ENCODE measurements around the gene VAT1.
A peak's percentile ranks its signal among the peaks of the same experiment; 100 is the strongest.

Gene VAT1

GRCh38 chr17:43027091-43028032 lies 5.2 kb upstream of the VAT1 start:
- no peak for TF ChIP-seq CTCF (IDR thresholded peaks at IDR 0.05; ENCODE audit: borderline replicate concordance, control extremely low read depth, extremely low read depth, insufficient read depth, missing control alignments)
- in situ Hi-C loops (cut with MboI; ENCODE audit: low sequenced_read_pairs, unreplicated experiment): loop anchor here (25.0 kb wide), 1 partner anchor 285 kb away; no protein-coding TSS in a partner anchor
- no peak for DNase-seq (ENCODE audit: low spot score)

- no peak for TF ChIP-seq CTCF (IDR thresholded peaks at IDR 0.05; ENCODE audit: borderline replicate concordance, control extremely low read depth, extremely low read depth, insufficient read depth, missing control alignments)
- no peak for DNase-seq (ENCODE audit: low spot score)
- in situ Hi-C loops (cut with MboI; ENCODE audit: low sequenced_read_pairs, unreplicated experiment): loop anchor here (25.0 kb wide), 1 partner anchor 286 kb away; no protein-coding TSS in a partner anchor
Measured at GRCh38 chr17:43026595-43026994, 4.4 kb upstream of the VAT1 start.

- in situ Hi-C loops (cut with MboI; ENCODE audit: low sequenced_read_pairs, unreplicated experiment): loop anchor here (25.0 kb wide), 1 partner anchor 286 kb away; no protein-coding TSS in a partner anchor
- no peak for DNase-seq (ENCODE audit: low spot score)
- TF ChIP-seq CTCF (IDR thresholded peaks at IDR 0.05; ENCODE audit: borderline replicate concordance, control extremely low read depth, extremely low read depth, insufficient read depth, missing control alignments): no peak
Measured at GRCh38 chr17:43025766-43026537, 3.8 kb upstream of the VAT1 start.

GRCh38 chr17:43025290-43025657 lies 3.1 kb upstream of the VAT1 start:
- no peak for TF ChIP-seq CTCF (IDR thresholded peaks at IDR 0.05; ENCODE audit: borderline replicate concordance, control extremely low read depth, extremely low read depth, insufficient read depth, missing control alignments)
- peak; percentile 34 for DNase-seq (ENCODE audit: low spot score)
- in situ Hi-C loops (cut with MboI; ENCODE audit: low sequenced_read_pairs, unreplicated experiment): loop anchor here (25.0 kb wide), 1 partner anchor 287 kb away; no protein-coding TSS in a partner anchor

GRCh38 chr17:43024407-43025289 lies 2.5 kb upstream of the VAT1 start, which contains the start of gene RND2:
RND2 (plus strand) TSS chr17:43025231; CDS start chr17:43025348, 117 bp downstream.
- in situ Hi-C loops (cut with MboI; ENCODE audit: low sequenced_read_pairs, unreplicated experiment): loop anchor here (25.0 kb wide), 1 partner anchor 288 kb away; no protein-coding TSS in a partner anchor
- TF ChIP-seq CTCF (IDR thresholded peaks at IDR 0.05; ENCODE audit: borderline replicate concordance, control extremely low read depth, extremely low read depth, insufficient read depth, missing control alignments): peak; percentile 64
- peak; percentile 93 for DNase-seq (ENCODE audit: low spot score)

All from GM13976 (cell line).